GM23248 (cell line): ENCODE measurements around the gene HIP1.

ENCODE experiments used
- EZH2 ChIP-seq: fragments of 200-600 bp; sonication (generic); IDR thresholded peaks from 2 replicates; pipeline ENCODE4 v1.6.1; 2018; ENCODE audit warnings: antibody characterized with exemption, mild to moderate bottlenecking; ENCODE audit not compliant: insufficient read depth, poor library complexity, severe bottlenecking
- EZH2phosphoT487 ChIP-seq: fragments of 200-600 bp; sonication (generic); IDR thresholded peaks from 2 replicates; pipeline ENCODE4 v1.6.1; 2018; ENCODE audit warnings: antibody characterized with exemption, moderate library complexity, mild to moderate bottlenecking, low read depth; ENCODE audit not compliant: insufficient read depth

DNA sequence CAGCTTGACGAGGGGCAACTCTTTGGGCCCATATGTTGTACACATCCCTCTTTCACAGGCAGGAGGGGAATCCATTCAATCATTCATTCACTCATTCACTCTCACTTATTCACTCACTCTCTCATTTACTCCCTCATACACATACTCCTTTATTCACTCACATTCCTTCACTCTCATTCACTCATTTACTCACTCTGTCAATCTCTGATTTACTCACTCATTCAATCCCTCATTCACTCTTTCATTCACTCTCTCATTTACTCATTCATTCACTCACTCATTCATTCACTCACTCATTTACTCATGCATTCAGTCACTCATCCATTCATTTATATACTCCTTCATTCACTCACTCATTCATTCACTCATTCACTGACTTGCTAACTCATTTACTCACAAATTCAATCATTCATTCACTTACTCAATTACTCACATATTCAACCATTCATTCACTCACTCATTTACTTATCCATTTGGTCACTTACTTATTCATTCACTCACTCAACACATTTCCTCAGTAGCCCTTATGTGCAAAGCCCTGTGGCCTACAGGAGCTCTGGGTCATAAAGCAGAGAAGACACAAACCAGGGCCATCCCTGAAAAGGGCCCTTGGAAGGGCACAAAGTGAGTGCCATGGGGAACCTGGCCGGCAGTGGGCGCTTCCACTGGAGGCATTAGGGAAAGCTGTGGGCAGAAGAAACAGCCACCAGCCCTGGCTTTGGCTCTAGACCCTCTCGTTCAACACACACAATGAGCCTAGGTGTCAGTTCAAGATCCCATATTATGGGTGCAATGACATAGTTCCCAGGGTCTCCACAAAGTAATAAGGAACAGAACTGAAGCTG is 26.0 kb downstream of the HIP1 start:
- TF ChIP-seq EZH2phosphoT487 (no peak), EZH2 (no peak)
